Neural progenitor cell (in vitro differentiated cells): ENCODE measurements around the gene IFT74. TPM values are rescaled to one million over a fixed set of nuclear protein-coding genes. Genes with fewer than 3 reads are reported as not detected.

ENCODE experiments used
- DNase-seq: peaks from one replicate; pipeline ENCODE4 v3.0.0-alpha.2; 2016; ENCODE audit warnings: low spot score
- H2AFZ ChIP-seq: fragments of 200-600 bp; sonication (generic); replicated peaks from 2 replicates; pipeline ENCODE4 v1.6.1; 2016; ENCODE audit warnings: antibody characterized with exemption
- H3F3A ChIP-seq: fragments of 200-600 bp; sonication (generic); 2 replicates; pipeline ENCODE4 v1.6.1; 2016; ENCODE audit warnings: antibody characterized with exemption, low read depth
- H3K27ac ChIP-seq: fragments of 200-600 bp; sonication (generic); 2 replicates; pipeline ENCODE4 v1.5.1; 2016; ENCODE audit warnings: mild to moderate bottlenecking
- H3K27me3 ChIP-seq: fragments of 200-600 bp; sonication (generic); 2 replicates; pipeline ENCODE4 v1.6.1; 2016; ENCODE audit warnings: mild to moderate bottlenecking, moderate library complexity
- H3K36me3 ChIP-seq: fragments of 200-600 bp; sonication (generic); 2 replicates; pipeline ENCODE4 v1.5.1; 2016
- H3K4me1 ChIP-seq: fragments of 200-600 bp; sonication (generic); 2 replicates; pipeline ENCODE4 v1.6.1; 2016; ENCODE audit warnings: mixed run types
- H3K4me2 ChIP-seq: fragments of 200-600 bp; sonication (generic); 2 replicates; pipeline ENCODE4 v1.6.1; 2016
- H3K4me3 ChIP-seq: fragments of 200-600 bp; sonication (generic); 2 replicates; pipeline ENCODE4 v1.5.1; 2016
- H3K79me2 ChIP-seq: fragments of 200-600 bp; sonication (generic); 2 replicates; pipeline ENCODE4 v1.6.1; 2016; ENCODE audit warnings: low read depth
- H3K9ac ChIP-seq: fragments of 200-600 bp; sonication (generic); 2 replicates; pipeline ENCODE4 v1.6.1; 2016
- H3K9me3 ChIP-seq: fragments of 200-600 bp; sonication (generic); 2 replicates; pipeline ENCODE4 v1.5.1; 2016; ENCODE audit warnings: low read depth
- H4K20me1 ChIP-seq: fragments of 200-600 bp; sonication (generic); 2 replicates; pipeline ENCODE4 v1.6.1; 2016; ENCODE audit warnings: low read depth
- H3K27ac Mint-ChIP-seq: 3 replicates; pipeline ENCODE4 v1.8.0; 2021; ENCODE audit warnings: mixed read lengths
- H3K27me3 Mint-ChIP-seq: 2 replicates; pipeline ENCODE4 v1.8.0; 2022; ENCODE audit warnings: low read depth, mild to moderate bottlenecking, inconsistent platforms, moderate library complexity, mixed read lengths; ENCODE audit not compliant: insufficient read depth
- H3K36me3 Mint-ChIP-seq: 3 replicates; pipeline ENCODE4 v1.8.0; 2021; ENCODE audit warnings: mixed read lengths
- H3K4me1 Mint-ChIP-seq: 3 replicates; pipeline ENCODE4 v1.8.0; 2021; ENCODE audit warnings: mixed read lengths
- H3K4me3 Mint-ChIP-seq: 3 replicates; pipeline ENCODE4 v1.8.0; 2021; ENCODE audit warnings: mild to moderate bottlenecking, moderate library complexity, mixed read lengths
- H3K9me3 Mint-ChIP-seq: 3 replicates; pipeline ENCODE4 v1.8.0; 2020; ENCODE audit warnings: mixed read lengths
- EZH2 ChIP-seq: fragments of 200-600 bp; sonication (generic); IDR thresholded peaks from 2 replicates; pipeline ENCODE4 v1.6.1; 2017; ENCODE audit warnings: antibody characterized with exemption, mild to moderate bottlenecking, moderate library complexity
- EZH2phosphoT487 ChIP-seq: fragments of 200-600 bp; sonication (generic); IDR thresholded peaks from 2 replicates; pipeline ENCODE4 v1.6.1; 2017; ENCODE audit warnings: antibody characterized with exemption
- total RNA-seq: library from RNA; depleted of rRNA; stranded (reverse); fragments of >200 nt; gene quantifications from 2 replicates; pipeline ENCODE4 v1.2.3, GENCODE V29; 2015; ENCODE audit warnings: low replicate concordance
- TF ChIP-seq, protein P1 (sequence below): fragments of 200-600 bp; sonication (generic); IDR thresholded peaks from 2 replicates; pipeline ENCODE4 v1.5.1; 2017; ENCODE audit warnings: antibody characterized with exemption, mild to moderate bottlenecking

The IFT74 gene
- total RNA-seq, 1 donor from 2014 or later = 81.2 TPM

GRCh38 chr9:27059412-27059811, 103.2 kb downstream of the IFT74 start:
- Histone ChIP-seq H3F3A (no peaks in the 10 kb centered on the region), H3K27me3 (no peaks in the 10 kb centered on the region), H4K20me1 (no peaks in the 10 kb centered on the region), H3K4me3 (no peak overlapping the region), H3K4me2 (no peak overlapping the region), H3K27ac (no peak overlapping the region), H3K9ac (no peak overlapping the region), H3K4me1 (no peaks in the 10 kb centered on the region), H2AFZ (no peak overlapping the region), H3K9me3 (no peaks in the 10 kb centered on the region), H3K36me3 (peaks cover 10% of the 10 kb centered on the region), H3K79me2 (no peaks in the 10 kb centered on the region)
- no peaks in the 10 kb centered on the region for H3K4me1 Mint-ChIP-seq
- TF ChIP-seq EZH2phosphoT487 (no peak), EZH2 (no peak)
- TF ChIP-seq, protein P1, sequence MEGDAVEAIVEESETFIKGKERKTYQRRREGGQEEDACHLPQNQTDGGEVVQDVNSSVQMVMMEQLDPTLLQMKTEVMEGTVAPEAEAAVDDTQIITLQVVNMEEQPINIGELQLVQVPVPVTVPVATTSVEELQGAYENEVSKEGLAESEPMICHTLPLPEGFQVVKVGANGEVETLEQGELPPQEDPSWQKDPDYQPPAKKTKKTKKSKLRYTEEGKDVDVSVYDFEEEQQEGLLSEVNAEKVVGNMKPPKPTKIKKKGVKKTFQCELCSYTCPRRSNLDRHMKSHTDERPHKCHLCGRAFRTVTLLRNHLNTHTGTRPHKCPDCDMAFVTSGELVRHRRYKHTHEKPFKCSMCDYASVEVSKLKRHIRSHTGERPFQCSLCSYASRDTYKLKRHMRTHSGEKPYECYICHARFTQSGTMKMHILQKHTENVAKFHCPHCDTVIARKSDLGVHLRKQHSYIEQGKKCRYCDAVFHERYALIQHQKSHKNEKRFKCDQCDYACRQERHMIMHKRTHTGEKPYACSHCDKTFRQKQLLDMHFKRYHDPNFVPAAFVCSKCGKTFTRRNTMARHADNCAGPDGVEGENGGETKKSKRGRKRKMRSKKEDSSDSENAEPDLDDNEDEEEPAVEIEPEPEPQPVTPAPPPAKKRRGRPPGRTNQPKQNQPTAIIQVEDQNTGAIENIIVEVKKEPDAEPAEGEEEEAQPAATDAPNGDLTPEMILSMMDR = no peak
- H3K36me3 Mint-ChIP-seq = peaks cover 10% of the 10 kb centered on the region
- no peaks in the 10 kb centered on the region for H3K27me3 Mint-ChIP-seq
- no peak for DNase-seq
- H3K4me3 Mint-ChIP-seq = no peak overlapping the region
- no peak overlapping the region for H3K27ac Mint-ChIP-seq
- no peaks in the 10 kb centered on the region for H3K9me3 Mint-ChIP-seq

DNA sequence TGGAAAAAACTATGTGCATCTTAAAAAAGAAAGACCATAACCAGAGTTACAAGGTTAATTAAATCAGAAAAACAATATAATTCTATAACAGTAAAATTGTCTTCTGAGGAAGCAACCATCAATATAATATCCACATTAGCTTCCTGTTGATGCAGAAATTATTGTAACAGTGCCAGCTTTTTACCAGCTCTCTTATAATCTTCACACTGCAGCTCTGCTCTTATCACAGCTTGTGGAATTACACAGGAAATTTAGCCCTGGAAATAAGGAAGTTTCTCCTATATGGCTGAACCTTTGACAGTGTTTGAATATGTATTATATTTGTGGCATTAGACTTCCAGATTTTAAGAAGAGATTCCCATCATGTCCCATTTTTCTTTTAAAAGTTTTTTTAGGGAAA, 103.7 kb downstream of the IFT74 start:
- Histone ChIP-seq H3F3A (no peaks in the 10 kb centered on the region), H4K20me1 (no peaks in the 10 kb centered on the region), H2AFZ (no peak overlapping the region), H3K4me2 (no peak overlapping the region), H3K27me3 (no peaks in the 10 kb centered on the region), H3K4me1 (no peaks in the 10 kb centered on the region), H3K79me2 (no peaks in the 10 kb centered on the region), H3K4me3 (no peak overlapping the region), H3K27ac (no peak overlapping the region), H3K9me3 (no peaks in the 10 kb centered on the region), H3K36me3 (peaks cover 10% of the 10 kb centered on the region), H3K9ac (no peak overlapping the region)
- no peak for DNase-seq
- Mint-ChIP-seq H3K9me3 (no peaks in the 10 kb centered on the region), H3K36me3 (peaks cover 10% of the 10 kb centered on the region), H3K27me3 (no peaks in the 10 kb centered on the region), H3K4me3 (no peak overlapping the region), H3K27ac (no peak overlapping the region), H3K4me1 (no peaks in the 10 kb centered on the region)
- TF ChIP-seq EZH2phosphoT487 (no peak), EZH2 (no peak)
- TF ChIP-seq, protein P1 = no peak

- no peak overlapping the region for H3K27ac Mint-ChIP-seq
- Histone ChIP-seq H3K27ac (no peak overlapping the region), H3K79me2 (no peaks in the 10 kb centered on the region), H3K9ac (no peak overlapping the region), H3K27me3 (no peaks in the 10 kb centered on the region), H3K36me3 (no peaks in the 10 kb centered on the region), H4K20me1 (no peaks in the 10 kb centered on the region), H3K4me2 (no peak overlapping the region), H2AFZ (no peak overlapping the region), H3F3A (no peaks in the 10 kb centered on the region), H3K4me1 (no peaks in the 10 kb centered on the region), H3K4me3 (no peak overlapping the region), H3K9me3 (no peaks in the 10 kb centered on the region)
- no peak for DNase-seq
- H3K36me3 Mint-ChIP-seq = peaks cover 6% of the 10 kb centered on the region
- H3K4me1 Mint-ChIP-seq = no peaks in the 10 kb centered on the region
- no peaks in the 10 kb centered on the region for H3K9me3 Mint-ChIP-seq
- TF ChIP-seq EZH2phosphoT487 (no peak), EZH2 (no peak)
- TF ChIP-seq, protein P1 = no peak
- H3K27me3 Mint-ChIP-seq = peaks cover 2% of the 10 kb centered on the region
- no peak overlapping the region for H3K4me3 Mint-ChIP-seq
These were observed 109.1 kb downstream of the IFT74 start for GRCh38 chr9:27065288-27065687.
